Stimulated activated CD8-positive, alpha-beta memory T cell treated with anti-CD3 and anti-CD28 coated beads, Interleukin-15, amount 100 ng/mL, for 24 hours (primary cell): ENCODE measurements around the gene PPP2R5B.
A peak's percentile ranks its signal among the peaks of the same experiment; 100 is the strongest.

Experiments
- DNase-seq: peaks from one replicate; pipeline ENCODE4 v3.0.0-alpha.2; 2020; ENCODE audit warnings: low read depth

Gene PPP2R5B

GRCh38 chr11:64888729-64889511, 35.6 kb upstream of the PPP2R5B start:
- DNase-seq: no peak

- no peak for DNase-seq
Observed at GRCh38 chr11:64890522-64890939, 34.0 kb upstream of the PPP2R5B start.

- DNase-seq: no peak
Observed at GRCh38 chr11:64891215-64891848, 33.2 kb upstream of the PPP2R5B start.

GRCh38 chr11:64891880-64892279, 32.6 kb upstream of the PPP2R5B start:
- no peak for DNase-seq

- DNase-seq: no peak
Observed at GRCh38 chr11:64892411-64892831, 32.1 kb upstream of the PPP2R5B start.

- no peak for DNase-seq
Observed at GRCh38 chr11:64892838-64893193, 31.7 kb upstream of the PPP2R5B start.

GRCh38 chr11:64893194-64894069, 31.1 kb upstream of the PPP2R5B start:
- no peak for DNase-seq

- peak; percentile 93 for DNase-seq
Observed at GRCh38 chr11:64894070-64894811, 30.2 kb upstream of the PPP2R5B start.

- DNase-seq: no peak
Observed at GRCh38 chr11:64894812-64895452, 29.6 kb upstream of the PPP2R5B start.

- no peak for DNase-seq
Observed at GRCh38 chr11:64896448-64897022, 28.0 kb upstream of the PPP2R5B start.

GRCh38 chr11:64897381-64898075, 27.0 kb upstream of the PPP2R5B start:
- DNase-seq: no peak

- DNase-seq: no peak
Observed at GRCh38 chr11:64898076-64898445, 26.4 kb upstream of the PPP2R5B start.

GRCh38 chr11:64898541-64898940, 25.9 kb upstream of the PPP2R5B start:
- no peak for DNase-seq

GRCh38 chr11:64900263-64900678, 24.2 kb upstream of the PPP2R5B start:
- no peak for DNase-seq

GRCh38 chr11:64900774-64901173, 23.7 kb upstream of the PPP2R5B start:
- DNase-seq: no peak

GRCh38 chr11:64902102-64902900, 22.2 kb upstream of the PPP2R5B start:
- DNase-seq: no peak

GRCh38 chr11:64903291-64903833, 21.1 kb upstream of the PPP2R5B start:
- DNase-seq: no peak

- no peak for DNase-seq
Observed at GRCh38 chr11:64905516-64906313, 18.8 kb upstream of the PPP2R5B start.

- DNase-seq: no peak
Observed at GRCh38 chr11:64906314-64906635, 18.2 kb upstream of the PPP2R5B start.
